ENCODE measurements around the gene OR52B2. TPM values are rescaled to one million over a fixed set of nuclear protein-coding genes. Genes with fewer than 3 reads are reported as not detected.

The OR52B2 gene
- under 0.01 TPM in 1 of 2 replicates, not detected in the other for total RNA-seq

GRCh38 chr11:6170226-6170625, at the start of gene OR52B2:
TSS of gene OR52B2 (minus strand) at chr11:6170326. CDS start at chr11:6170326, 0 bp downstream.

GRCh38 chr11:6205366-6205765, 35.2 kb upstream of the OR52B2 start, which contains the start of gene C11orf42:
TSS of gene C11orf42 (plus strand) at chr11:6205557. CDS start at chr11:6205616, 59 bp downstream.

GRCh38 chr11:6199174-6199810, 29.2 kb upstream of the OR52B2 start, which contains the start of gene OR52W1:
TSS of gene OR52W1 (plus strand) at chr11:6199224. CDS start at chr11:6199224, 0 bp downstream.

Other genes with a start within 250 kb of the OR52B2 start
- gene OR56A3, start 228.1 kb downstream of the OR52B2 start, total RNA-seq: not detected in 2 replicates
- not detected in 2 replicates for gene OR56A5, start 201.8 kb downstream of the OR52B2 start, total RNA-seq
- not detected in 2 replicates for gene OR52L1, start 183.3 kb downstream of the OR52B2 start, total RNA-seq
- gene OR56A4, start 163.4 kb downstream of the OR52B2 start, total RNA-seq: not detected in 2 replicates
- gene OR56A1, start 139.6 kb downstream of the OR52B2 start, total RNA-seq: not detected in 2 replicates
- not detected in 2 replicates for gene OR56B4, start 62.6 kb downstream of the OR52B2 start, total RNA-seq
- gene OR52W1, start 28.9 kb upstream of the OR52B2 start, total RNA-seq: not detected in 2 replicates
- gene C11orf42, start 35.2 kb upstream of the OR52B2 start, total RNA-seq: not detected in 2 replicates
- gene FHIP1B, start 64.3 kb upstream of the OR52B2 start, total RNA-seq: 22.0 and 25.4 TPM in 2 replicates
- 0.39 TPM in 1 of 2 replicates, not detected in the other for gene CNGA4, start 68.8 kb upstream of the OR52B2 start, total RNA-seq
- not detected in 2 replicates for gene CCKBR, start 89.5 kb upstream of the OR52B2 start, total RNA-seq
- gene CAVIN3, start 150.2 kb upstream of the OR52B2 start, total RNA-seq: 218 and 571 TPM in 2 replicates
- 39.7 and 60.2 TPM in 2 replicates for gene SMPD1, start 220.1 kb upstream of the OR52B2 start, total RNA-seq
- 42.0 and 44.8 TPM in 2 replicates for gene APBB1, start 248.8 kb upstream of the OR52B2 start, total RNA-seq

All from placental epithelial cell (primary cell).